Esophagus muscularis mucosa (tissue), 3 donors: Measurements from ENCODE around the gene SLC4A2.

Experiments used
- CTCF ChIP-seq, 3 experiments: fragments of 200-600 bp in 2 of 3; fragments of 450-650 bp in 1 of 3; sonication (generic) in 2 of 3; IDR thresholded peaks; one replicate each; pipeline ENCODE4 v1.5.1; 2017 to 2019; ENCODE audit warnings: antibody characterized with exemption in 3 of 3, mild to moderate bottlenecking in 2 of 3, moderate library complexity in 1 of 3
- POLR2AphosphoS5 ChIP-seq, 2 donors: sonication (generic); formaldehyde crosslinking; IDR thresholded peaks; one replicate each; pipeline ENCODE4 v1.6.1; 2017; ENCODE audit warnings: antibody characterized with exemption in 2 of 2

- TF ChIP-seq POLR2AphosphoS5 (IDR thresholded peaks at IDR 0.05) (no peak), CTCF (IDR thresholded peaks at IDR 0.05) (no peak)
Observed at GRCh38 chr7:151071032-151071866, 11.9 kb downstream of the SLC4A2 start.
